ENCODE results near the gene DBNDD1. TPM values are rescaled to one million over a fixed set of nuclear protein-coding genes. Genes with fewer than 3 reads are reported as not detected.

The DBNDD1 gene
- total and polyA plus RNA-seq, 2 donors (not counting 3 experiments of a cell fraction or from before 2014, with no cell fraction given) = 28.2 to 45.7 TPM

DNA sequence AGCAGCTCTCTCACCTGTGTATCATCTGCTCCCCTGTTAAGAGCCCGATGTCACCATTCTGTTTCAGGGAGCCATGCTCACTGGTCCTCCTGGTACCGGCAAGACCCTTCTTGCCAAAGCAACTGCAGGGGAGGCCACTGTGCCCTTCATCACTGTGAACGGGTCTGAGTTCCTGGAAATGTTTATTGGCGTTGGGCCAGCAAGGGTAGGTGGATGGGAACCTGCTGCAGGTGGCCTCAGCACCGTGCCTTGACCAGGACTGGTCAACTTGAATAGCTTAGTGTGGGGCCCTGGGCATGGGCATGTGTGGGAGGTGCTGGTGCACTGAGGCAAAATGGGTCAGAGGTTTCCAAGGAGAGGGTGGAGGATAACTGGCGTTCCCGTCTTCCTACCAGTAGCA lies 28.5 kb downstream of the DBNDD1 start:
- no peak overlapping the region for H3K9ac ChIP-seq (replicated peaks; ENCODE audit: extremely low read depth, insufficient read depth, low read length)
- BruUV-seq (replicated peaks) = no TSS peak
- no peak for TF ChIP-seq JUN (IDR thresholded peaks at IDR 0.05; ENCODE audit: borderline replicate concordance, insufficient read depth, insufficient read length, low read depth)
- TF ChIP-seq MYC (IDR thresholded peaks at IDR 0.05; ENCODE audit: low read depth, low read length) = no peak
- TF ChIP-seq, protein P1, sequence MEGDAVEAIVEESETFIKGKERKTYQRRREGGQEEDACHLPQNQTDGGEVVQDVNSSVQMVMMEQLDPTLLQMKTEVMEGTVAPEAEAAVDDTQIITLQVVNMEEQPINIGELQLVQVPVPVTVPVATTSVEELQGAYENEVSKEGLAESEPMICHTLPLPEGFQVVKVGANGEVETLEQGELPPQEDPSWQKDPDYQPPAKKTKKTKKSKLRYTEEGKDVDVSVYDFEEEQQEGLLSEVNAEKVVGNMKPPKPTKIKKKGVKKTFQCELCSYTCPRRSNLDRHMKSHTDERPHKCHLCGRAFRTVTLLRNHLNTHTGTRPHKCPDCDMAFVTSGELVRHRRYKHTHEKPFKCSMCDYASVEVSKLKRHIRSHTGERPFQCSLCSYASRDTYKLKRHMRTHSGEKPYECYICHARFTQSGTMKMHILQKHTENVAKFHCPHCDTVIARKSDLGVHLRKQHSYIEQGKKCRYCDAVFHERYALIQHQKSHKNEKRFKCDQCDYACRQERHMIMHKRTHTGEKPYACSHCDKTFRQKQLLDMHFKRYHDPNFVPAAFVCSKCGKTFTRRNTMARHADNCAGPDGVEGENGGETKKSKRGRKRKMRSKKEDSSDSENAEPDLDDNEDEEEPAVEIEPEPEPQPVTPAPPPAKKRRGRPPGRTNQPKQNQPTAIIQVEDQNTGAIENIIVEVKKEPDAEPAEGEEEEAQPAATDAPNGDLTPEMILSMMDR (IDR thresholded peaks at IDR 0.05; ENCODE audit: extremely low read depth in 1 of 2, insufficient read depth in 1 of 2, low read depth in 1 of 2, low read length in 2 of 2) = no peak
- no peak for TF ChIP-seq FOS (IDR thresholded peaks at IDR 0.05; ENCODE audit: borderline replicate concordance, insufficient read depth, low read length)
- TF ChIP-seq, protein P2, sequence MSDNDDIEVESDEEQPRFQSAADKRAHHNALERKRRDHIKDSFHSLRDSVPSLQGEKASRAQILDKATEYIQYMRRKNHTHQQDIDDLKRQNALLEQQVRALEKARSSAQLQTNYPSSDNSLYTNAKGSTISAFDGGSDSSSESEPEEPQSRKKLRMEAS (IDR thresholded peaks at IDR 0.05; ENCODE audit: insufficient read depth, insufficient read length) = no peak
- TF ChIP-seq GATA2 (IDR thresholded peaks at IDR 0.05; ENCODE audit: insufficient read depth, insufficient read length, low read depth, low read length) = no peak
- no peak for TF ChIP-seq EZH2 (IDR thresholded peaks at IDR 0.05; ENCODE audit: borderline replicate concordance, low read depth, low read length, severe bottlenecking)
- TF ChIP-seq POLR2A (IDR thresholded peaks at IDR 0.05; ENCODE audit: low read depth, low read length) = no peak
- TF ChIP-seq POLR2AphosphoS5 (IDR thresholded peaks at IDR 0.05; ENCODE audit: insufficient read depth, low read depth, low read length) = no peak
- H3K9me1 ChIP-seq (replicated peaks; ENCODE audit: control insufficient read depth, extremely low read depth, insufficient read depth, low read length) = no peaks in the 10 kb centered on the region
- POLR2A ChIA-PET = no interaction called here
- DNase-seq (ENCODE audit: low read depth, low spot score) (no peak), FAIRE-seq (no peak)
- H2AFZ ChIP-seq (ENCODE audit: low read depth, low read length) = no peak overlapping the region
- H3K79me2 ChIP-seq (ENCODE audit: control insufficient read depth, insufficient read depth, low read length) = no peaks in the 10 kb centered on the region
- no peaks in the 10 kb centered on the region for H3K4me1 ChIP-seq (ENCODE audit: control insufficient read depth, extremely low read depth, insufficient read depth, low read length)
- H3K4me3 ChIP-seq (replicated peaks in 1 of 3; ENCODE audit: insufficient read depth in 1 of 3, low read depth in 1 of 3, low read length in 3 of 3) = no peak overlapping the region
- peaks cover 13% of the 10 kb centered on the region for H3K9me3 ChIP-seq (replicated peaks; ENCODE audit: control insufficient read depth, insufficient read depth, low read length)
- intact Hi-C loops (cut with micrococcal nuclease) (no loop called here), dilution Hi-C loops (cut with MboI; ENCODE audit: extremely low pct_ligation_motif_present, low sequenced_read_pairs) (no loop called here)
- H3K27ac ChIP-seq (ENCODE audit: insufficient read depth, low read depth, low read length) = no peak overlapping the region
- H3K4me2 ChIP-seq (ENCODE audit: insufficient read depth, low read length) = no peak overlapping the region
- H3K36me3 ChIP-seq (ENCODE audit: control insufficient read depth in 2 of 2, extremely low read depth in 1 of 2, insufficient read depth in 2 of 2, low read length in 2 of 2) = peaks cover 10 to 27% of the 10 kb centered on the region in 2 experiments
- no peaks in the 10 kb centered on the region for H4K20me1 ChIP-seq (replicated peaks; ENCODE audit: control insufficient read depth, extremely low read depth, insufficient read depth, low read length)
- no peaks in the 10 kb centered on the region for H3K27me3 ChIP-seq (ENCODE audit: control insufficient read depth in 2 of 2, insufficient read depth in 2 of 2, low read length in 2 of 2)
- CTCF ChIA-PET = no interaction called here
